HepG2 (cell line): ENCODE measurements around the gene SNX9. TPM values are rescaled to one million over a fixed set of nuclear protein-coding genes. Genes with fewer than 3 reads are reported as not detected.
A peak's percentile ranks its signal among the peaks of the same experiment; 100 is the strongest.

Experiments used
- ATAC-seq: fragments of 200-7000 bp; cut with Tn5 transposase; 3 replicates; pipeline ENCODE4 v1.9.1; 2020; ENCODE audit warnings: mild to moderate bottlenecking, moderate library complexity
- BruUV-seq: library from RNA; stranded (reverse); fragments of 400-500 nt; replicated peaks from 2 replicates; lab custom pipeline; 2021; lab: Mats Ljungman, UMichigan
- CTCF ChIA-PET: fragments of 300-600 bp; formaldehyde crosslinking; extraction: SDS; loops from one replicate; lab custom pipeline; 2021; ENCODE audit warnings: low total read pairs, inconsistent platforms, low intra/inter-chr PET ratio; lab: Yijun Ruan, JAX
- POLR2A ChIA-PET: fragments of 350-600 bp; sonication (Branson Sonifier 250); formaldehyde crosslinking; loops from one replicate; lab custom pipeline; 2020; ENCODE audit warnings: antibody characterized with exemption, inconsistent platforms; lab: Yijun Ruan, JAX
- DNase-seq: peaks from one replicate; pipeline ENCODE4 v3.0.0-alpha.2; 2015; ENCODE audit warnings: low spot score
- FAIRE-seq: peaks from 3 replicates; lab custom pipeline; 2011; peaks lifted over from hg19 to GRCh38; lab: Jason Lieb, UNC
- H2AFZ ChIP-seq: one replicate; pipeline ENCODE4 v1.6.1; 2011; ENCODE audit warnings: low read length, inconsistent platforms
- H3K27ac ChIP-seq: fragments of 300-600 bp; 3 replicates; pipeline ENCODE4 v1.8.0; 2011; ENCODE audit warnings: mixed run types, mild to moderate bottlenecking, mixed read lengths, low read length, inconsistent platforms; ENCODE audit not compliant: insufficient read depth; ENCODE audit errors: extremely low read length
- H3K27me3 ChIP-seq, 2 experiments: fragments of 200-600 bp in 1 of 2; 2 replicates in 1 of 2; 3 replicates in 1 of 2; pipeline versions ENCODE4 v1.6.0 to v1.8.0; 2011; ENCODE audit warnings: low read length in 2 of 2, mild to moderate bottlenecking in 2 of 2, moderate library complexity in 2 of 2, inconsistent platforms in 1 of 2; ENCODE audit not compliant: insufficient read depth in 2 of 2, control insufficient read depth in 1 of 2
- H3K36me3 ChIP-seq, 2 experiments: fragments of 200-600 bp in 1 of 2; replicated peaks in 1 of 2; 2 replicates in 1 of 2; 3 replicates in 1 of 2; pipeline versions ENCODE4 v1.5.1 to v1.8.0; 2011; ENCODE audit warnings: low read length in 2 of 2, inconsistent platforms in 1 of 2; ENCODE audit not compliant: insufficient read depth in 2 of 2, control insufficient read depth in 1 of 2
- H3K4me1 ChIP-seq: 2 replicates; pipeline ENCODE4 v1.5.1; 2012; ENCODE audit warnings: low read length, inconsistent platforms; ENCODE audit not compliant: insufficient read depth
- H3K4me2 ChIP-seq: 2 replicates; pipeline ENCODE4 v1.6.0; 2011; ENCODE audit warnings: low read depth, low read length, inconsistent platforms
- H3K4me3 ChIP-seq, 3 experiments: fragments of 200-600 bp in 1 of 3; sonication (generic), shearing (Covaris generic) in 1 of 3; replicated peaks in 1 of 3; 2 replicates each; pipeline ENCODE4 v1.5.1; 2011 to 2016; ENCODE audit warnings: low read length in 3 of 3, inconsistent platforms in 2 of 3, low read depth in 2 of 3, mild to moderate bottlenecking in 2 of 3, control low read depth in 1 of 3, mixed read lengths in 1 of 3; ENCODE audit not compliant: insufficient read depth in 1 of 3
- H3K79me2 ChIP-seq: one replicate; pipeline ENCODE4 v1.6.1; 2011; ENCODE audit warnings: low read length, inconsistent platforms; ENCODE audit not compliant: insufficient read depth
- H3K9ac ChIP-seq: 2 replicates; pipeline ENCODE4 v1.6.0; 2011; ENCODE audit warnings: mild to moderate bottlenecking, low read depth, low read length, inconsistent platforms; ENCODE audit not compliant: insufficient read depth
- H3K9me3 ChIP-seq: 2 replicates; pipeline ENCODE4 v1.5.1; 2012; ENCODE audit warnings: mild to moderate bottlenecking, low read length
- H4K20me1 ChIP-seq: 2 replicates; pipeline ENCODE4 v1.6.0; 2011; ENCODE audit warnings: inconsistent platforms, mild to moderate bottlenecking, low read length, moderate library complexity; ENCODE audit not compliant: insufficient read depth
- CENPX ChIP-seq: sonication (generic); formaldehyde crosslinking; IDR thresholded peaks from 2 replicates; pipeline ENCODE4 v1.9.0; 2021; ENCODE audit warnings: mild to moderate bottlenecking, missing genetic modification reagents, moderate library complexity
- FOXO1 ChIP-seq: sonication (generic); formaldehyde crosslinking; IDR thresholded peaks from 2 replicates; pipeline ENCODE4 v1.4.0; 2020; ENCODE audit warnings: missing genetic modification reagents
- HMGA1 ChIP-seq: sonication (generic); formaldehyde crosslinking; conservative IDR thresholded peaks from 2 replicates; pipeline ENCODE4 v1.4.0; 2020; ENCODE audit warnings: missing genetic modification reagents
- JUND ChIP-seq: sonication (generic); formaldehyde crosslinking; IDR thresholded peaks from 2 replicates; pipeline ENCODE4 v1.8.0; 2022; ENCODE audit warnings: mild to moderate bottlenecking, missing genetic modification reagents
- KLF13 ChIP-seq: sonication (generic); formaldehyde crosslinking; IDR thresholded peaks from 2 replicates; pipeline ENCODE4 v1.4.0; 2020; ENCODE audit warnings: mild to moderate bottlenecking, missing genetic modification reagents
- RBM22 ChIP-seq: fragments of 200-400 bp; formaldehyde crosslinking; optimal IDR thresholded peaks from 2 replicates; pipeline ENCODE3; 2017; ENCODE audit warnings: mild to moderate bottlenecking, low read length, moderate library complexity
- REXO4 ChIP-seq: sonication (generic); formaldehyde crosslinking; IDR thresholded peaks from 2 replicates; pipeline ENCODE4 v1.8.0; 2022; ENCODE audit warnings: missing genetic modification reagents, mild to moderate bottlenecking, borderline replicate concordance
- RFX3 ChIP-seq: IDR thresholded peaks from 2 replicates; pipeline ENCODE4 v1.6.1; 2016; ENCODE audit warnings: missing biosample characterization, missing genetic modification reagents
- ZNF331 ChIP-seq: sonication (generic); formaldehyde crosslinking; IDR thresholded peaks from 2 replicates; pipeline ENCODE4 v1.4.0; 2020; ENCODE audit warnings: missing genetic modification reagents
- ZNF816 ChIP-seq: sonication (generic); formaldehyde crosslinking; IDR thresholded peaks from 2 replicates; pipeline ENCODE4 v1.8.0; 2022; ENCODE audit warnings: missing genetic modification reagents, mild to moderate bottlenecking, borderline replicate concordance
- WGBS: methylation state at CpG from one replicate; pipeline ENCODE4 v1.1.6; 2017; ENCODE audit warnings: low lambda C conversion rate; 5-methylcytosine and 5-hydroxymethylcytosine counted together
- in situ Hi-C: cut with HindIII; loops from 2 replicates; pipeline ENCODE4 v1.10.0; 2017; ENCODE audit warnings: low pct_unique_long_range_greater_than_20kb; ENCODE audit not compliant: extremely low pct_ligation_motif_present
- intact Hi-C: fragments of 100-400 bp; cut with micrococcal nuclease; formaldehyde crosslinking; loops from one replicate; pipeline ENCODE4 v1.10.0; 2022; ENCODE audit not compliant: unreplicated experiment
- polyA plus RNA-seq, 8 experiments: library from polyadenylated mRNA; depleted of rRNA in 3 of 8; stranded (reverse) in 7 of 8; unstranded in 1 of 8; fragments of >200 nt; fragmentation: Illumina TruSeq in 4 of 8; extraction: Trizol in 4 of 8; gene quantifications; 2 replicates each; pipeline versions ENCODE4 v1.2.1 to v1.2.3, GENCODE V29; 2011 to 2016; ENCODE audit warnings: low read depth in 4 of 8, missing spikeins in 1 of 8, mixed read lengths in 1 of 8; ENCODE audit not compliant: insufficient read depth in 1 of 8
- total RNA-seq, 5 experiments: library from RNA; depleted of rRNA; stranded (reverse); fragments of >200 nt; fragmentation: Illumina TruSeq; extraction: Trizol; gene quantifications; 2 replicates each; pipeline ENCODE4 v1.2.3, GENCODE V29; 2016; ENCODE audit warnings: low read depth in 1 of 5
- TF ChIP-seq, protein P1 (sequence below): sonication (generic); formaldehyde crosslinking; IDR thresholded peaks from 2 replicates; pipeline ENCODE4 v1.4.0; 2020; ENCODE audit warnings: missing genetic modification reagents, low read depth, mild to moderate bottlenecking, borderline replicate concordance
- TF ChIP-seq, protein P2 (sequence below): sonication (generic); formaldehyde crosslinking; IDR thresholded peaks from 2 replicates; pipeline ENCODE4 v1.4.0; 2020; ENCODE audit warnings: mild to moderate bottlenecking, low read depth, missing genetic modification reagents
- TF ChIP-seq, protein P3 (sequence below): sonication (generic); formaldehyde crosslinking; IDR thresholded peaks from 2 replicates; pipeline ENCODE4 v1.4.0; 2020; ENCODE audit warnings: missing genetic modification reagents
- TF ChIP-seq, protein P4 (sequence below): sonication (generic); formaldehyde crosslinking; IDR thresholded peaks from 2 replicates; pipeline ENCODE4 v1.9.0; 2021; ENCODE audit warnings: missing genetic modification reagents, mild to moderate bottlenecking, borderline replicate concordance
- TF ChIP-seq, protein P5 (sequence below): sonication (generic); formaldehyde crosslinking; IDR thresholded peaks from 2 replicates; pipeline ENCODE4 v1.8.0; 2022; ENCODE audit warnings: mild to moderate bottlenecking, missing genetic modification reagents; ENCODE audit not compliant: insufficient replicate concordance

The SNX9 gene
- total and polyA plus RNA-seq, 2 of the 13 experiments (the other 11 are each of a cell fraction or from before 2014, with no cell fraction given), result 21.9 to 36.0 TPM

DNA sequence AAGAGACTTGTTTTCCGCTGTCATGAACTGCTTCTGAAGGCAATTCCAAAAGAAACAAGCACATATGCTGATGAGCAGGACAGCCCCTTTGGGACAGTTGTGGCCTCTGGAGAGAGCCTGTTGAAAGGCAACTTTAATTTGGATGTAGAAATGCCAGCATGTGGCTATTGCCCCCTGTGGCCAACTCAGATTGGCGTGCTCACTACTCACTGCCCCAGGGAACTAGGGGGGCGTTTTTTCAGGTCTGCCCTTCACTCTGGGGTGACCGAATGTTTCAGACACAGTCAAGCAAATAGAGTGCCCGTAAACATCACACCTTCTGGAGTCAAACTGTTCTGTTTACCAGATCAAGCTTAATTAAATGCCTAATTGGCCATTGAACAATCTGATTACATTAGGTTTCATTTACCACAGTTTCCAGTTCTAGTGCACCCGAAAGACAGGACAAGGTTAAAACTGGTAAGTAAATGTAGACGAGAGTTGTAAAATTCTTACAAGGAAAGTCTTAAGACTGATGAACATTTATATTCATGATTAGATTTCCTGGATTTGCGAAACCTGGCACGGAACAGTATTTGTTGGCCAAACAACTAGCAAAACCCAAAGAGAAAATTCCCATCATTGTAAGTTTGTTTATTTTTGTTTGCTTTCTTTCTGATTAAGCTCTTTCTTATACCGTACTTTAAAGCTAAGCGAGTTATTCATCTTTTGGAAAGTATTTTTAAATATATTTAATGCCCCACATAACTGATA, 82.7 kb downstream of the SNX9 start:
- Histone ChIP-seq H3K4me1 (no peaks in the 10 kb centered on the region), H3K9ac (no peak overlapping the region), H3K27ac (no peak overlapping the region), H3K36me3 (peaks cover 26 to 62% of the 10 kb centered on the region in 2 experiments), H3K79me2 (no peaks in the 10 kb centered on the region), H2AFZ (no peak overlapping the region), H3K27me3 (no peaks in the 10 kb centered on the region), H3K9me3 (no peaks in the 10 kb centered on the region), H3K4me2 (no peak overlapping the region), H3K4me3 (no peak overlapping the region), H4K20me1 (no peaks in the 10 kb centered on the region)
- POLR2A ChIA-PET, result no interaction called here
- BruUV-seq, result no TSS peak
- FAIRE-seq, result no peak
- WGBS, result 97% methylated on average over 11 of the region's 11 CpGs
- in situ Hi-C loops (no loop called here), intact Hi-C loops (no loop called here)
- CTCF ChIA-PET, result no interaction called here
- ATAC-seq, result peak; percentile 58
- no peak for TF ChIP-seq KLF13
- peak; percentile 52 for TF ChIP-seq RBM22
- TF ChIP-seq, protein P1, sequence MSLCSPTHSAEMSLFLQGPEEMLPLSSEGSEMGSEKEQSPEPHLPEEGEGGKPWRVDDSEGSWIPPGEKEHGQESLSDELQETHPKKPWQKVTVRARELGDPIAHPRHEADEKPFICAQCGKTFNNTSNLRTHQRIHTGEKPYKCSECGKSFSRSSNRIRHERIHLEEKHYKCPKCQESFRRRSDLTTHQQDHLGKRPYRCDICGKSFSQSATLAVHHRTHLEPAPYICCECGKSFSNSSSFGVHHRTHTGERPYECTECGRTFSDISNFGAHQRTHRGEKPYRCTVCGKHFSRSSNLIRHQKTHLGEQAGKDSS, result no peak
- no peak for TF ChIP-seq JUND
- TF ChIP-seq HMGA1 (CRISPR knock-in tag), result no peak
- TF ChIP-seq, protein P2, sequence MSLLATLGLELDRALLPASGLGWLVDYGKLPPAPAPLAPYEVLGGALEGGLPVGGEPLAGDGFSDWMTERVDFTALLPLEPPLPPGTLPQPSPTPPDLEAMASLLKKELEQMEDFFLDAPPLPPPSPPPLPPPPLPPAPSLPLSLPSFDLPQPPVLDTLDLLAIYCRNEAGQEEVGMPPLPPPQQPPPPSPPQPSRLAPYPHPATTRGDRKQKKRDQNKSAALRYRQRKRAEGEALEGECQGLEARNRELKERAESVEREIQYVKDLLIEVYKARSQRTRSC (CRISPR knock-in tag), result no peak
- TF ChIP-seq CENPX (CRISPR knock-in tag), result no peak
- TF ChIP-seq, protein P3, sequence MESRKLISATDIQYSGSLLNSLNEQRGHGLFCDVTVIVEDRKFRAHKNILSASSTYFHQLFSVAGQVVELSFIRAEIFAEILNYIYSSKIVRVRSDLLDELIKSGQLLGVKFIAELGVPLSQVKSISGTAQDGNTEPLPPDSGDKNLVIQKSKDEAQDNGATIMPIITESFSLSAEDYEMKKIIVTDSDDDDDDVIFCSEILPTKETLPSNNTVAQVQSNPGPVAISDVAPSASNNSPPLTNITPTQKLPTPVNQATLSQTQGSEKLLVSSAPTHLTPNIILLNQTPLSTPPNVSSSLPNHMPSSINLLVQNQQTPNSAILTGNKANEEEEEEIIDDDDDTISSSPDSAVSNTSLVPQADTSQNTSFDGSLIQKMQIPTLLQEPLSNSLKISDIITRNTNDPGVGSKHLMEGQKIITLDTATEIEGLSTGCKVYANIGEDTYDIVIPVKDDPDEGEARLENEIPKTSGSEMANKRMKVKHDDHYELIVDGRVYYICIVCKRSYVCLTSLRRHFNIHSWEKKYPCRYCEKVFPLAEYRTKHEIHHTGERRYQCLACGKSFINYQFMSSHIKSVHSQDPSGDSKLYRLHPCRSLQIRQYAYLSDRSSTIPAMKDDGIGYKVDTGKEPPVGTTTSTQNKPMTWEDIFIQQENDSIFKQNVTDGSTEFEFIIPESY, result peak; percentile 46; the same call in 1 of the 2 replicates
- TF ChIP-seq, protein P4, sequence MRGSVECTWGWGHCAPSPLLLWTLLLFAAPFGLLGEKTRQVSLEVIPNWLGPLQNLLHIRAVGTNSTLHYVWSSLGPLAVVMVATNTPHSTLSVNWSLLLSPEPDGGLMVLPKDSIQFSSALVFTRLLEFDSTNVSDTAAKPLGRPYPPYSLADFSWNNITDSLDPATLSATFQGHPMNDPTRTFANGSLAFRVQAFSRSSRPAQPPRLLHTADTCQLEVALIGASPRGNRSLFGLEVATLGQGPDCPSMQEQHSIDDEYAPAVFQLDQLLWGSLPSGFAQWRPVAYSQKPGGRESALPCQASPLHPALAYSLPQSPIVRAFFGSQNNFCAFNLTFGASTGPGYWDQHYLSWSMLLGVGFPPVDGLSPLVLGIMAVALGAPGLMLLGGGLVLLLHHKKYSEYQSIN (CRISPR knock-in tag), result no peak
- TF ChIP-seq FOXO1, result no peak
- TF ChIP-seq ZNF816 (CRISPR knock-in tag), result no peak
- TF ChIP-seq ZNF331 (CRISPR knock-in tag), result no peak
- TF ChIP-seq REXO4, result no peak
- no peak for TF ChIP-seq RFX3 (CRISPR knock-in tag)
- TF ChIP-seq, protein P5, sequence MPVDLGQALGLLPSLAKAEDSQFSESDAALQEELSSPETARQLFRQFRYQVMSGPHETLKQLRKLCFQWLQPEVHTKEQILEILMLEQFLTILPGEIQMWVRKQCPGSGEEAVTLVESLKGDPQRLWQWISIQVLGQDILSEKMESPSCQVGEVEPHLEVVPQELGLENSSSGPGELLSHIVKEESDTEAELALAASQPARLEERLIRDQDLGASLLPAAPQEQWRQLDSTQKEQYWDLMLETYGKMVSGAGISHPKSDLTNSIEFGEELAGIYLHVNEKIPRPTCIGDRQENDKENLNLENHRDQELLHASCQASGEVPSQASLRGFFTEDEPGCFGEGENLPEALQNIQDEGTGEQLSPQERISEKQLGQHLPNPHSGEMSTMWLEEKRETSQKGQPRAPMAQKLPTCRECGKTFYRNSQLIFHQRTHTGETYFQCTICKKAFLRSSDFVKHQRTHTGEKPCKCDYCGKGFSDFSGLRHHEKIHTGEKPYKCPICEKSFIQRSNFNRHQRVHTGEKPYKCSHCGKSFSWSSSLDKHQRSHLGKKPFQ (CRISPR knock-in tag), result no peak
- DNase-seq, result no peak
